OCI-LY1 (cell line): ENCODE data around the gene S100A4.

Experiments
- EZH2 ChIP-seq: fragments of 200-600 bp; sonication (generic), shearing (Covaris generic); IDR thresholded peaks from 2 replicates; pipeline ENCODE4 v1.8.0; 2017; ENCODE audit warnings: borderline replicate concordance, mixed run types, mild to moderate bottlenecking, antibody characterized with exemption, low read length, moderate library complexity, mixed read lengths
- TF ChIP-seq, protein P1 (sequence below): fragments of 200-600 bp; sonication (generic), shearing (Covaris generic); IDR thresholded peaks from 2 replicates; pipeline ENCODE4 v1.5.1; 2017; ENCODE audit warnings: mild to moderate bottlenecking, antibody characterized with exemption, low read length, moderate library complexity, mixed read lengths

DNA sequence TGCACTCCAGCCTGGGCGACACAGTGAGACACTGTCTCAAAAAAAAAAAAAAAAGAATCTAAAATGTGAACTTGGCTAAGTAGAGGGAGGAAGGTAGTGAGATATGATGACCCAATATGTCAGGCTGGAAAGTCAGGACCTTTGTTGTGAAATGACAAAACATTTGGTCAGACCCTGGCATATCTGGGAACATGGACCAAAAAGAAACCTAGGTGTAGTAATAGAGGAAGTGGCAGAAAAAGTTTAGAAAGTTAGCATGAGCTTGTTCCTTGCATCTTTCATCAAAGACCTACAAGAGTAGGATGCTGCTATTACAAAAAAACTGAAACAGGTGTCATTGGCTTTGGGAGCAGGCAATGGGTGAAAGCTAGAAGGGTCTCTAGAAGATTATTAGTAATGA is 10.7 kb upstream of the S100A4 start:
- TF ChIP-seq, protein P1, sequence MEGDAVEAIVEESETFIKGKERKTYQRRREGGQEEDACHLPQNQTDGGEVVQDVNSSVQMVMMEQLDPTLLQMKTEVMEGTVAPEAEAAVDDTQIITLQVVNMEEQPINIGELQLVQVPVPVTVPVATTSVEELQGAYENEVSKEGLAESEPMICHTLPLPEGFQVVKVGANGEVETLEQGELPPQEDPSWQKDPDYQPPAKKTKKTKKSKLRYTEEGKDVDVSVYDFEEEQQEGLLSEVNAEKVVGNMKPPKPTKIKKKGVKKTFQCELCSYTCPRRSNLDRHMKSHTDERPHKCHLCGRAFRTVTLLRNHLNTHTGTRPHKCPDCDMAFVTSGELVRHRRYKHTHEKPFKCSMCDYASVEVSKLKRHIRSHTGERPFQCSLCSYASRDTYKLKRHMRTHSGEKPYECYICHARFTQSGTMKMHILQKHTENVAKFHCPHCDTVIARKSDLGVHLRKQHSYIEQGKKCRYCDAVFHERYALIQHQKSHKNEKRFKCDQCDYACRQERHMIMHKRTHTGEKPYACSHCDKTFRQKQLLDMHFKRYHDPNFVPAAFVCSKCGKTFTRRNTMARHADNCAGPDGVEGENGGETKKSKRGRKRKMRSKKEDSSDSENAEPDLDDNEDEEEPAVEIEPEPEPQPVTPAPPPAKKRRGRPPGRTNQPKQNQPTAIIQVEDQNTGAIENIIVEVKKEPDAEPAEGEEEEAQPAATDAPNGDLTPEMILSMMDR = no peak
- TF ChIP-seq EZH2 = no peak
